ENCODE data around the gene DAW1.

DAW1 gene

GRCh38 chr2:227848586-227848985 is 22.8 kb upstream of the DAW1 start:
- no peak for TF ChIP-seq ZNF274 (IDR thresholded peaks at IDR 0.05; ENCODE audit: low read depth, low read length)
- no peak overlapping the region for H3K4me3 ChIP-seq (ENCODE audit: low read length)

GRCh38 chr2:227849906-227850305 is 21.5 kb upstream of the DAW1 start:
- TF ChIP-seq ZNF274 (IDR thresholded peaks at IDR 0.05; ENCODE audit: low read depth, low read length) = no peak
- H3K4me3 ChIP-seq (ENCODE audit: low read length) = no peak overlapping the region

GRCh38 chr2:227853204-227853629 is 18.2 kb upstream of the DAW1 start:
- H3K4me3 ChIP-seq (ENCODE audit: low read length) = no peak overlapping the region
- TF ChIP-seq ZNF274 (IDR thresholded peaks at IDR 0.05; ENCODE audit: low read depth, low read length) = no peak

- no peak overlapping the region for H3K4me3 ChIP-seq (ENCODE audit: low read length)
- TF ChIP-seq ZNF274 (IDR thresholded peaks at IDR 0.05; ENCODE audit: low read depth, low read length) = no peak
Measured at GRCh38 chr2:227853765-227854271, 17.6 kb upstream of the DAW1 start.

- TF ChIP-seq ZNF274 (IDR thresholded peaks at IDR 0.05; ENCODE audit: low read depth, low read length) = no peak
- H3K4me3 ChIP-seq (ENCODE audit: low read length) = no peak overlapping the region
Measured at GRCh38 chr2:227855440-227855839, 16.0 kb upstream of the DAW1 start.

- TF ChIP-seq ZNF274 (IDR thresholded peaks at IDR 0.05; ENCODE audit: low read depth, low read length) = no peak
- no peak overlapping the region for H3K4me3 ChIP-seq (ENCODE audit: low read length)
Measured at GRCh38 chr2:227856697-227857096, 14.7 kb upstream of the DAW1 start.

GRCh38 chr2:227860221-227860641 is 11.2 kb upstream of the DAW1 start:
- TF ChIP-seq ZNF274 (IDR thresholded peaks at IDR 0.05; ENCODE audit: low read depth, low read length) = no peak
- no peak overlapping the region for H3K4me3 ChIP-seq (ENCODE audit: low read length)

GRCh38 chr2:227861011-227861410 is 10.4 kb upstream of the DAW1 start:
- H3K4me3 ChIP-seq (ENCODE audit: low read length) = no peak overlapping the region
- TF ChIP-seq ZNF274 (IDR thresholded peaks at IDR 0.05; ENCODE audit: low read depth, low read length) = no peak

GRCh38 chr2:227862227-227862740 is 9.1 kb upstream of the DAW1 start:
- no peak overlapping the region for H3K4me3 ChIP-seq (ENCODE audit: low read length)

GRCh38 chr2:227862741-227863588 is 8.5 kb upstream of the DAW1 start:
- no peak for TF ChIP-seq ZNF274 (IDR thresholded peaks at IDR 0.05; ENCODE audit: low read depth, low read length)
- no peak overlapping the region for H3K4me3 ChIP-seq (ENCODE audit: low read length)

More at GRCh38 chr2:227862227-227862740, 9.1 kb upstream of the DAW1 start:
- TF ChIP-seq ZNF274 (IDR thresholded peaks at IDR 0.05; ENCODE audit: low read depth, low read length) = no peak

- no peak overlapping the region for H3K4me3 ChIP-seq (ENCODE audit: low read length)
- no peak for TF ChIP-seq ZNF274 (IDR thresholded peaks at IDR 0.05; ENCODE audit: low read depth, low read length)
Measured at GRCh38 chr2:227864161-227864756, 7.2 kb upstream of the DAW1 start.

- no peak overlapping the region for H3K4me3 ChIP-seq (ENCODE audit: low read length)
- TF ChIP-seq ZNF274 (IDR thresholded peaks at IDR 0.05; ENCODE audit: low read depth, low read length) = no peak
Measured at GRCh38 chr2:227865291-227865690, 6.1 kb upstream of the DAW1 start.

GRCh38 chr2:227867386-227867785 is 4.0 kb upstream of the DAW1 start:
- no peak overlapping the region for H3K4me3 ChIP-seq (ENCODE audit: low read length)
- TF ChIP-seq ZNF274 (IDR thresholded peaks at IDR 0.05; ENCODE audit: low read depth, low read length) = no peak

- H3K4me3 ChIP-seq (ENCODE audit: low read length) = no peak overlapping the region; the same call in 1 of the 2 replicates
- TF ChIP-seq ZNF274 (IDR thresholded peaks at IDR 0.05; ENCODE audit: low read depth, low read length) = no peak
Measured at GRCh38 chr2:227870710-227871374, 589 bp upstream of the DAW1 start.

Measured in GM08714 (cell line).